Ishikawa (cell line): ENCODE data around the gene RNF157.

Experiments used
- CEBPB ChIP-seq: IDR thresholded peaks from 2 replicates; pipeline ENCODE4 v1.6.1; 2012
- CREB1 ChIP-seq: IDR thresholded peaks from 2 replicates; pipeline ENCODE4 v1.6.1; 2012; ENCODE audit warnings: low read depth
- EGR1 ChIP-seq: IDR thresholded peaks from 2 replicates; pipeline ENCODE4 v1.6.1; 2012
- EP300 ChIP-seq: IDR thresholded peaks from 2 replicates; pipeline ENCODE4 v1.6.1; 2012; ENCODE audit warnings: borderline replicate concordance
- FOXM1 ChIP-seq: IDR thresholded peaks from 2 replicates; pipeline ENCODE4 v1.6.1; 2012; ENCODE audit warnings: low read depth, borderline replicate concordance
- NFIC ChIP-seq: IDR thresholded peaks from 2 replicates; pipeline ENCODE4 v1.6.1; 2012
- RAD21 ChIP-seq: IDR thresholded peaks from 2 replicates; pipeline ENCODE4 v1.6.1; 2012; ENCODE audit warnings: low read depth
- TAF1 ChIP-seq: IDR thresholded peaks from 2 replicates; pipeline ENCODE4 v1.6.1; 2012; ENCODE audit warnings: low read depth, mild to moderate bottlenecking
- TCF12 ChIP-seq: IDR thresholded peaks from 2 replicates; pipeline ENCODE4 v1.6.1; 2012; ENCODE audit warnings: low read depth
- TEAD4 ChIP-seq: IDR thresholded peaks from 2 replicates; pipeline ENCODE4 v1.6.1; 2012
- USF1 ChIP-seq: IDR thresholded peaks from 2 replicates; pipeline ENCODE4 v1.6.1; 2012
- YY1 ChIP-seq: IDR thresholded peaks from 2 replicates; pipeline ENCODE4 v1.6.1; 2012; ENCODE audit warnings: low read depth
- ZBTB7A ChIP-seq: IDR thresholded peaks from 2 replicates; pipeline ENCODE4 v1.6.1; 2012; ENCODE audit warnings: low read depth
- TF ChIP-seq, protein P1 (sequence below): IDR thresholded peaks from 2 replicates; pipeline ENCODE4 v1.6.1; 2012
- TF ChIP-seq, protein P2 (sequence below): IDR thresholded peaks from 2 replicates; pipeline ENCODE4 v1.6.1; 2012; ENCODE audit warnings: low read depth, mild to moderate bottlenecking

The RNF157 gene

DNA sequence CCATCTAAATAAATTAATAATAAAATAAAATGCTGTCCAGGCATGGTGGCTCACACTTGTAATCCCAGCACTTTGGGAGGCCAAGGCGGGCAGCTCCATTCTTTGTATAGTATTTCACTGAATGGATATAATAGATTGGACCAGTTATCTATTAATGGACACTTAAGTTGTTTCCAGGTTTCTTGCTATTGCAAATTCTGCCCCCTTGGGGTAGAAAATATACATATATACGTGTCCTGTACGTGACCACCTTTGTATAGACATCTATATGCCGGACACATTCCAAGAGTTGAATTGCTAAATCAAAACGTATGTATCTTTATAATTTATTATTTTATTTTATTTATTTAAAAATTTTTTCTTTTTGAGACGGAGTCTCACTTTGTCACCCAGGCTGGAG is 132.8 kb downstream of the RNF157 start:
- TF ChIP-seq YY1, result no peak
- TF ChIP-seq RAD21, result 0 out of 2 replicates have a peak, but pooled peaks have one; percentile 8

DNA sequence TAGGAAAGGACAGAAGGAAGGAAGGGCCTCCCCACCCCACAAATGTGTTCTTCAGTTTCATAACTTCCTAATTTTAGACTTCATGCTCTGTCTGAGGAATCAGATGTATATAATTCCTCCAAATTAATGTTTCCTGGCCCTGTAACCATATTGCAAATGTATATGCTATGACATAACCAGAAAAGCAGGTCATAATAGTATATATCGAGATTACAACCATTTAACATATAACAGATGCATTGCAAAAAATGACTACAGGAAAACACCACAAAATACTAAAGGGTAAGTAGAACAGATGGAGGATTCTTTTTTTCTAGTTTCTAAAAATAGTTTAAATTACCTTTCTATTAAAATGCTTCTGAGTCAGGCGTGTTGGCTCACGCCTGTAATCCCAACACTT is 133.6 kb downstream of the RNF157 start:
- TF ChIP-seq EGR1 (no peak), ZBTB7A (no peak), RAD21 (no peak), TCF12 (no peak), CEBPB (no peak), TAF1 (no peak), TEAD4 (no peak), EP300 (no peak), USF1 (no peak), NFIC (no peak), CREB1 (no peak), YY1 (no peak), FOXM1 (no peak)
- TF ChIP-seq, protein P1, sequence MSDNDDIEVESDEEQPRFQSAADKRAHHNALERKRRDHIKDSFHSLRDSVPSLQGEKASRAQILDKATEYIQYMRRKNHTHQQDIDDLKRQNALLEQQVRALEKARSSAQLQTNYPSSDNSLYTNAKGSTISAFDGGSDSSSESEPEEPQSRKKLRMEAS, result no peak
- TF ChIP-seq, protein P2, sequence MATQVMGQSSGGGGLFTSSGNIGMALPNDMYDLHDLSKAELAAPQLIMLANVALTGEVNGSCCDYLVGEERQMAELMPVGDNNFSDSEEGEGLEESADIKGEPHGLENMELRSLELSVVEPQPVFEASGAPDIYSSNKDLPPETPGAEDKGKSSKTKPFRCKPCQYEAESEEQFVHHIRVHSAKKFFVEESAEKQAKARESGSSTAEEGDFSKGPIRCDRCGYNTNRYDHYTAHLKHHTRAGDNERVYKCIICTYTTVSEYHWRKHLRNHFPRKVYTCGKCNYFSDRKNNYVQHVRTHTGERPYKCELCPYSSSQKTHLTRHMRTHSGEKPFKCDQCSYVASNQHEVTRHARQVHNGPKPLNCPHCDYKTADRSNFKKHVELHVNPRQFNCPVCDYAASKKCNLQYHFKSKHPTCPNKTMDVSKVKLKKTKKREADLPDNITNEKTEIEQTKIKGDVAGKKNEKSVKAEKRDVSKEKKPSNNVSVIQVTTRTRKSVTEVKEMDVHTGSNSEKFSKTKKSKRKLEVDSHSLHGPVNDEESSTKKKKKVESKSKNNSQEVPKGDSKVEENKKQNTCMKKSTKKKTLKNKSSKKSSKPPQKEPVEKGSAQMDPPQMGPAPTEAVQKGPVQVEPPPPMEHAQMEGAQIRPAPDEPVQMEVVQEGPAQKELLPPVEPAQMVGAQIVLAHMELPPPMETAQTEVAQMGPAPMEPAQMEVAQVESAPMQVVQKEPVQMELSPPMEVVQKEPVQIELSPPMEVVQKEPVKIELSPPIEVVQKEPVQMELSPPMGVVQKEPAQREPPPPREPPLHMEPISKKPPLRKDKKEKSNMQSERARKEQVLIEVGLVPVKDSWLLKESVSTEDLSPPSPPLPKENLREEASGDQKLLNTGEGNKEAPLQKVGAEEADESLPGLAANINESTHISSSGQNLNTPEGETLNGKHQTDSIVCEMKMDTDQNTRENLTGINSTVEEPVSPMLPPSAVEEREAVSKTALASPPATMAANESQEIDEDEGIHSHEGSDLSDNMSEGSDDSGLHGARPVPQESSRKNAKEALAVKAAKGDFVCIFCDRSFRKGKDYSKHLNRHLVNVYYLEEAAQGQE, result no peak

- TF ChIP-seq TEAD4 (no peak), NFIC (no peak)
Observed at GRCh38 chr17:76104896-76105231, 135.4 kb downstream of the RNF157 start.

DNA sequence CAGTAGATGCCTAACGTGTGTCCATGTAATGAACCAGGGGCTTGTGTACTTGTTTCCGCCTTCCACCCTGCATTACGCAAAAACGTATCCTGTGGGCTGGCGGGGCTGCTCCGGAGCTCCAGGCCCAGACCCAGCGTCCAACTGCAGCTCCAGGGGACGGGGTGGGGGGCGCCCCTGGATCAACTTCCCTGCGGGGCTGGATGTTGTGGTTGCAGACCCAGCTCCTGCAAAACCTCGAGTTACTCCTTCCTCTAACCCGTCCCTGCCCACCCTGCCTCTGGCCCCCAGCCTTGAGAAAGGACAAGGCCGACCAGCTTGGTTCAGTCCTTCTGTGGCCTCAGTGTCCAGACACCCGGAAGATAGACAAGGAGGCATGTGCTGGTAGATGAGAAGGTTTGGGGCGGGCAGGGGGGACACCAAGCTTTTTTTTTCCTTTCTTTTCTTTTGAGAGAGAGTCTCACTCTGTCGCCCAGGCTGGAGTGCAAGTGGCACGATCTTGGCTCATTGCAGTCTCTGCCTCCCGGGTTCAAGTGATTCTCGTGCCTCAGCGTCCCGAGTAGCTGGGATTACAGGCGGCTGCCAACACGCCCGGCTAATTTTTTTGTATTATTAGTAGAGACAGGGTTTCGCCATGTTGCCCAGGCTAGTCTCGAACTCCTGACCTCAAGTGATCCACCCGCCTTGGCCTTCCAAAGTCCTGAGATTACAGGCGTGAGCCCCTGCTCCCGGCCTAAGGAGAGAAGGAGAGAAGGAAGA is 136.0 kb downstream of the RNF157 start:
- TF ChIP-seq, protein P2, result no peak
- TF ChIP-seq RAD21 (no peak), EGR1 (no peak), USF1 (no peak), NFIC (no peak), TEAD4 (no peak), CEBPB (no peak), TAF1 (no peak), TCF12 (no peak), EP300 (no peak), CREB1 (no peak), YY1 (no peak), ZBTB7A (no peak), FOXM1 (no peak)
- TF ChIP-seq, protein P1, result no peak

- TF ChIP-seq FOXM1 (no peak), EP300 (no peak; the same call in 1 of the 2 replicates), RAD21 (no peak), USF1 (no peak), CEBPB (no peak), TEAD4 (no peak), YY1 (peak; percentile 97), NFIC (no peak), TAF1 (peak; percentile 89), TCF12 (0 out of 2 replicates have a peak, but pooled peaks have one; percentile 23)
- TF ChIP-seq, protein P1, result peak; percentile 88
Observed at GRCh38 chr17:76103274-76104139, 136.8 kb downstream of the RNF157 start, which contains the start of gene EXOC7. TSS of gene EXOC7 (minus strand) at chr17:76103787. CDS start at chr17:76103692, 95 bp downstream.
